ENCODE results near the gene FBLN5.

The FBLN5 gene

DNA sequence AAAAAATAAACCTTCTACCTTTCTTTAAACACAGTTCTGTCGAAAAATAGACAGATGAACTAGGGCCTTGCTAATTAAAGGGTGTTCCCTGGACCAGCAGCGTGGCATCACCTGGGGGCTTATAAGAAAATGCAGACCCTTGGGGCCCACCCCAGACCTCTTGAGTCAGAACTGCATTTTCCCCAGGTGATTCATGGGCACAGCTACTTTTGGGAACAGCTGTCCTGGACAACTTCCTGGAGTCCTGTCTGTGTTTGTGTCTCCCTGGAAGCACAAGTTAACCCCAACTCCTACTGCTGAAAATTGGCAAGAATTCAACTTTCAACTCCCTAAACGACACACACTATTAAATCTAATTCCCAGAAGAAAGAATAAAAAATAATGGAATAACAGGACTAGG, 17.8 kb downstream of the FBLN5 start:
- no peak overlapping the region for H3K4me3 ChIP-seq (ENCODE audit: low read depth, low read length)
- DNase-seq (ENCODE audit: low read depth), result no peak
- TF ChIP-seq MYC (IDR thresholded peaks at IDR 0.05; ENCODE audit: low read depth, low read length) (no peak), POLR2A (IDR thresholded peaks at IDR 0.05; ENCODE audit: extremely low read depth, insufficient read length) (no peak)
- TF ChIP-seq, protein P1, sequence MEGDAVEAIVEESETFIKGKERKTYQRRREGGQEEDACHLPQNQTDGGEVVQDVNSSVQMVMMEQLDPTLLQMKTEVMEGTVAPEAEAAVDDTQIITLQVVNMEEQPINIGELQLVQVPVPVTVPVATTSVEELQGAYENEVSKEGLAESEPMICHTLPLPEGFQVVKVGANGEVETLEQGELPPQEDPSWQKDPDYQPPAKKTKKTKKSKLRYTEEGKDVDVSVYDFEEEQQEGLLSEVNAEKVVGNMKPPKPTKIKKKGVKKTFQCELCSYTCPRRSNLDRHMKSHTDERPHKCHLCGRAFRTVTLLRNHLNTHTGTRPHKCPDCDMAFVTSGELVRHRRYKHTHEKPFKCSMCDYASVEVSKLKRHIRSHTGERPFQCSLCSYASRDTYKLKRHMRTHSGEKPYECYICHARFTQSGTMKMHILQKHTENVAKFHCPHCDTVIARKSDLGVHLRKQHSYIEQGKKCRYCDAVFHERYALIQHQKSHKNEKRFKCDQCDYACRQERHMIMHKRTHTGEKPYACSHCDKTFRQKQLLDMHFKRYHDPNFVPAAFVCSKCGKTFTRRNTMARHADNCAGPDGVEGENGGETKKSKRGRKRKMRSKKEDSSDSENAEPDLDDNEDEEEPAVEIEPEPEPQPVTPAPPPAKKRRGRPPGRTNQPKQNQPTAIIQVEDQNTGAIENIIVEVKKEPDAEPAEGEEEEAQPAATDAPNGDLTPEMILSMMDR (IDR thresholded peaks at IDR 0.05; ENCODE audit: low read depth, low read length), result no peak
- TF ChIP-seq, protein P2, sequence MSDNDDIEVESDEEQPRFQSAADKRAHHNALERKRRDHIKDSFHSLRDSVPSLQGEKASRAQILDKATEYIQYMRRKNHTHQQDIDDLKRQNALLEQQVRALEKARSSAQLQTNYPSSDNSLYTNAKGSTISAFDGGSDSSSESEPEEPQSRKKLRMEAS (IDR thresholded peaks at IDR 0.05; ENCODE audit: low read depth, low read length), result no peak

DNA sequence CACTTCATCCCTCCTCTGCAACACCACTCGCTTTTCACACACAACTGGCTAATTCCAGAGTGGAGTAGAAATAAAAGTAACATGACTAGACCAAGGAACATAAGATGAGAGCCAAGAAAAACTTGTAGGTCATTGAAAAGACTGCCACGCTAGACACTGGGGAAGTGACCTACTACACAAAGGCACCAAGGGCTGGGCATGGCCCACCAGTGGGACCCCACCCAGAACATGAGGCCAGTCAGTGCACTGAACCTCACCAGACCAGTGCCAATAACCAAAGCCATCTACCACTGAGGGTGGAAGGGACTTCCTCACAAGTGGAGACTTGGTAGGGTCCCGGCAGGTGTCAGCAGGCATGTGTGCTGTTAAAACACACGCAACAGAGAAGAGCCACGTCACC, 19.7 kb downstream of the FBLN5 start:
- no peak for DNase-seq (ENCODE audit: low read depth)
- H3K4me3 ChIP-seq (ENCODE audit: low read depth, low read length), result no peak overlapping the region
- TF ChIP-seq, protein P1 (IDR thresholded peaks at IDR 0.05; ENCODE audit: low read depth, low read length), result no peak
- no peak for TF ChIP-seq MYC (IDR thresholded peaks at IDR 0.05; ENCODE audit: low read depth, low read length)
- no peak for TF ChIP-seq POLR2A (IDR thresholded peaks at IDR 0.05; ENCODE audit: extremely low read depth, insufficient read length)
- TF ChIP-seq, protein P2 (IDR thresholded peaks at IDR 0.05; ENCODE audit: low read depth, low read length), result no peak

DNA sequence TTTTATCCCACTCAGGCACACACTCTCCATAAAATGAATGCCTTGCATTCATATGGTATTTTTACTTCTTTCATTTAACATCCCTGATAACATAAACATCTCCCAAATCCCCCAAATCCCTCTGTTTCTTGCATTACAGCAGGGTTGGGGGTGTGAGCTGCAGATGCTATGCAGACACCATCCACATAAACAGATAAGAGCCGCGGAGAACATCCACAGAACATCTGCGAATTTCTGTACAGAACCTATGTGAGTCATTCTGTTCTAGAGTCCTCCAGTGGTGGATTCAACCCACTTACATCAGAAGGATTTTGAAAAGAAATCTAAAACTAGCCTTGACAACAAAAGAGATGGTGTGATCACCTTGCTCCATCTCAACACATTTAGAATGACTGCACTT, 20.3 kb downstream of the FBLN5 start:
- H3K4me3 ChIP-seq (ENCODE audit: low read depth, low read length), result no peak overlapping the region
- no peak for DNase-seq (ENCODE audit: low read depth)
- TF ChIP-seq POLR2A (IDR thresholded peaks at IDR 0.05; ENCODE audit: extremely low read depth, insufficient read length) (no peak), MYC (IDR thresholded peaks at IDR 0.05; ENCODE audit: low read depth, low read length) (no peak)
- TF ChIP-seq, protein P2 (IDR thresholded peaks at IDR 0.05; ENCODE audit: low read depth, low read length), result no peak
- TF ChIP-seq, protein P1 (IDR thresholded peaks at IDR 0.05; ENCODE audit: low read depth, low read length), result no peak

DNA sequence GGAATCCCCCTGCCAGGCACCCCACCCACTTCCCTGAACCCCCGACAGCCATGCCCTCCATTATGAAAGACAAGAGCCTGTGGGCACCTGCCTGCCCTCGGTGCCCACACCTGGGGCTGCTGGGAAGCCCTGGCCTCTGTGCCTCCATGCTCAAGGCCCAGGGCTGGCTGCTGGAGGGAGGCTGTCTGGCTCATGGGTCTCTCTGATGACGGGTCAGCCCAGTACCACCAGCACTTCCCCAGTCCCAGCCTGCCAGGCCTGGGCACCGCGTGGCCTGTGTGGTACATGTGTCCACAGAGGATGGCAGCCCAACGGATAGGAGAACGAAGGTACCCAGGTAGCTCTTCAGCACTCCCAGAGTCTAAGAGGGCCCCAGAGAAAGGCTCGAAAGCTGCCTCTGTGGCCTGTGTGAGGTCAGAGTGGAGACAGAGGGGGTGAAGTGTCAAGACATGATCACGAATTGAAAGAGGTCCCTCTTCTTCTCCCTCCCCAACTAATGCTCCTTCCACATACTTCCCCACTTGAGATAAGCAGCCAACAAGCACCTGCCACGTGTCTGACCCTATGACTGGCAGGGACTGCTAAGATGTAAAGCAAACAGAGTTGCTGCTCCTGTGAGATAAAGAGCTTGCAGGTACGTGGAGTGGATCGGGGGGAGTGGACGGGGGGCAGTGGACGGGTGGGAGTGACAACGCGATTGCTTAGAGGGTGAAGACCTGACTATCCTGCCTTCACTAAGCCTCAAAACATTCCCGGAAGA, 21.2 kb downstream of the FBLN5 start:
- H3K4me3 ChIP-seq (ENCODE audit: low read depth, low read length), result no peak overlapping the region
- TF ChIP-seq, protein P1 (IDR thresholded peaks at IDR 0.05; ENCODE audit: low read depth, low read length), result no peak
- TF ChIP-seq, protein P2 (IDR thresholded peaks at IDR 0.05; ENCODE audit: low read depth, low read length), result no peak
- no peak for TF ChIP-seq POLR2A (IDR thresholded peaks at IDR 0.05; ENCODE audit: extremely low read depth, insufficient read length)
- TF ChIP-seq MYC (IDR thresholded peaks at IDR 0.05; ENCODE audit: low read depth, low read length), result no peak
- no peak for DNase-seq (ENCODE audit: low read depth)

DNA sequence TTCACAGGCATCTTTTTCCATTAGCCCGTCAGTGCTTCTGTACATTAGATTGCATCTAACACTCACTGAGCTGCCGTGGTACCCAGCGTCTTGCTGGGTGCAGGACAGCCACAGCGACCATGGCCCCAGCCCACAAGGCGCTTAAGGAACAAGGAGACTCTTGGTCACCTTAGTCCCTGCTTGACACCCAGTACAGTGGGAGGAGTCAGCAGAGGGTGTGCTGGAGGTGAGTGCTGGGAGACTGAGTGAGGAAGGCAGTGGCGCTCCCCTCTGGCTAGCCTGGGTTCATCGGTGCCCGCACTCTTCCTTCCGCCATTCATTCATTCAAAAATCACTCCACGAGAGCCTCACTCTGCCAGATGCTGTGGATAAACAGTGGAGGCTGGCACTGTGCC, 21.8 kb downstream of the FBLN5 start:
- no peak for DNase-seq (ENCODE audit: low read depth)
- no peak for TF ChIP-seq POLR2A (IDR thresholded peaks at IDR 0.05; ENCODE audit: extremely low read depth, insufficient read length)
- TF ChIP-seq, protein P2 (IDR thresholded peaks at IDR 0.05; ENCODE audit: low read depth, low read length), result no peak
- no peak for TF ChIP-seq MYC (IDR thresholded peaks at IDR 0.05; ENCODE audit: low read depth, low read length)
- TF ChIP-seq, protein P1 (IDR thresholded peaks at IDR 0.05; ENCODE audit: low read depth, low read length), result no peak
- H3K4me3 ChIP-seq (ENCODE audit: low read depth, low read length), result no peak overlapping the region
